HG03108 (cell line): ENCODE results near the gene ERCC3.
"Not testable (repeated sequence)": the region's sequence is repeated elsewhere in the genome, so short reads cannot be mapped to it uniquely, and the experiment has no call there.

ENCODE experiments used
- ATAC-seq: cut with Tn5 transposase; IDR thresholded peaks from one replicate; pipeline ENCODE4 v1.9.1; 2021; ENCODE audit warnings: moderate library complexity; ENCODE audit not compliant: unreplicated experiment

Gene ERCC3

GRCh38 chr2:127226520-127227263, 67.3 kb downstream of the ERCC3 start:
- ATAC-seq, result peak; percentile 85

DNA sequence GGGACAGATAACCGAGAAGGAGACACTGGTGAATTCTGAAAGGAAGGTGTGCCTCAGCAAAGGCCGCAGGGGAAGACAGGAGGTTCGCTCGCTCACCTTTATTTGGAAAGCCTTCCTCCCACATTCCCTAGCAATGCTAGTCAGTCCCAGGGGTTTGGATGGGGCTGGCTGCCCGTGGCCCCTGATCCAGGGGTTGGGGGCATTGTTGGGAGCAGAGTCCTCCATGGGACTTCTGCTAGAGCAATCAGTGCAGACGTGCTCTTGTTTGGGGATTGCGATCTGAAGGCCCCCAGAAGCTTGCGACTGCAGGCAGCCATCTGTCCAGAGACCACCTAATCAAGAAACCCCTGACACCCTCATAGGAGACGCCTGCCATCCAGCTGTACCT, 67.8 kb downstream of the ERCC3 start:
- ATAC-seq, result no peak

DNA sequence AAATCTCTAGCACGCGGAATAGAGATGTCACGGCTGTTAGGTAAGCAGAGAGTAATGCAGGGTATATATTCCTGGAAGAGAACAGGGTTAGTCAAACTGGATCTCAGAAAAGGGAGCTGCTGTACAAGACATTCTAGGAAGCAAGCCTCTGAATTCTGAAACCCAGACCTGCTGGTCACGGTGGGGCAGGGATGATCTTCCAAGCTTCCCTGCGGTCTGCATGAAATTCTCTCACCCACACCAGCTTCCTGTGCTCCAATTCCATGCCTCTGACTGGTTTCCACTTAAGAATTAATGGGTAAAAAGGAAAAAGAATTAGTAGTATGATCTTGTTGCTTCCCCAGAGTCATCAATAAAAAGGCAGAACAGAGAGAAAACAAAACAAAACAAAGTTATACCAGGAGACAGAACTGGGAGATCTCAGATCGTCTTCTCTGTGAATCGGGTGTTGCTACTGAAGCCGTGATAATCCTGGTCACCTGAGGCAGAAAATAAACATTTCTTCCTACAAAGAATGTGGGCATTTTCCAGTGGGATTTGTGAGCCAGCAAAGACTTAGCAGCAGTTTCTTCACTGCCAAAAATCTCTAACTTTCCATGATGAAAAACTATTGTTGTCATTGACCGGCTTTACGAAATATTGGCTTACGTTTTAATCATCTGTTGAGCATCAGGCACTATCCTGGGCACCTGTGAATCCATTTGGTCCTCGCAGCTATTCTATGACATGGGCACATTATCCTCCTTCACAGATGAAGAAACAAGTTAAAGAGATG, 68.6 kb downstream of the ERCC3 start:
- no peak for ATAC-seq

DNA sequence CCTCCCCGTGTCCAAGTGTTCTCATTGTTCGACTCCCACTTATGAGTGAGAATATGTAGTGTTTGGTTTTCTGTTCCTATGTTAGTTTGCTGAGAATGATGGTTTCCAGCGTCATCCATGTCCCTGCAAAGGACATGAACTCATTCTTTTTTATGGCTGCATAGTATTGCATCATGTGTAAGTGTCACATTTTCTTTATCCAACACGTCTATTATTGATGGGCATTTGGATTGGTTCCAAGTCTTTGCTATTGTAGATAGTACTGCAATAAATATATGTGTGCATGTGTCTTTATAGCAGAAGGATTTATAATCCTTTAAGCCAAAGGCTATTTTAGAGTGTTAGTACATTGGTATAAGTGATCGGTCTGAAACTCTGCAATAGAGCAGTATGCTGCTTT, 69.8 kb downstream of the ERCC3 start:
- not testable (repeated sequence) for ATAC-seq

DNA sequence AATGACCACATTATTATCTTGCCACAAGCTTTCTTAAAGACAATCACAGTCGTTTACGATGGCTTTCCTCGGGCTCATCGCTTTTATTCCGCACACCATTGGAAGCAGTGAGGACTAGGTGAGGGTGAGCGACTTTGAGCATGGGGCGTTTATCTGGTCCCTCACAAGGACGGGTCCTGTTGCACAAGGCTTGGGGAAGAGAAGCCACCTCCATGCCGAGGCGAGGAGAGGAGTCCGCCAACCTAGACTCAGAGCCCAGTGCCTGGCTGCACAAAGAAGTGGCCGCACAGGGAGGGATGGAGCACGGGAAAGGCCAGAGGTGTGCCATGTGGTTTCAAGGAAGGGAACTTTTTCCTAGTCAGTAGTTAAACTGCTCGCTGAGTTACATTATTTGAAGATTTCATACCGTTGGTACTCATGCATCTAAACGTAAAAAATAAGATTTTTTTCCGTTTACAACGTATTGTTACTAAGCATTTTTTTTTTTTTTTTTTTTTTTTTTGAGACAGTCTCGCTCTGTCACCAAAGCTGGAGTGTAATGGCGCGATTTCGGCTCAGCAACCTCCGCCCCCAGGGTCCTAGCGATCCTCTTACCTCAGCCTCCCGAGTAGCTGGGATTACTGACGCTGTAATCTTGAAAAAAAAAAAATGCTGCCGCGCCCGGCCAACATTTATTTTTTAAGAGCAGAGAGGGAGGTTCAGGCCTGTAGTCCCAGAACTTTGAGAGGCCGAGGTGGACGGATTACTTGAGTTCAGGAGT, 73.0 kb downstream of the ERCC3 start:
- ATAC-seq, result no peak

- ATAC-seq, result no peak
Measured at GRCh38 chr2:127220102-127220767, 73.7 kb downstream of the ERCC3 start, which contains the start of gene CYP27C1. Gene CYP27C1 (minus strand): TSS chr2:127220299. CDS start chr2:127220270, 29 bp downstream.

DNA sequence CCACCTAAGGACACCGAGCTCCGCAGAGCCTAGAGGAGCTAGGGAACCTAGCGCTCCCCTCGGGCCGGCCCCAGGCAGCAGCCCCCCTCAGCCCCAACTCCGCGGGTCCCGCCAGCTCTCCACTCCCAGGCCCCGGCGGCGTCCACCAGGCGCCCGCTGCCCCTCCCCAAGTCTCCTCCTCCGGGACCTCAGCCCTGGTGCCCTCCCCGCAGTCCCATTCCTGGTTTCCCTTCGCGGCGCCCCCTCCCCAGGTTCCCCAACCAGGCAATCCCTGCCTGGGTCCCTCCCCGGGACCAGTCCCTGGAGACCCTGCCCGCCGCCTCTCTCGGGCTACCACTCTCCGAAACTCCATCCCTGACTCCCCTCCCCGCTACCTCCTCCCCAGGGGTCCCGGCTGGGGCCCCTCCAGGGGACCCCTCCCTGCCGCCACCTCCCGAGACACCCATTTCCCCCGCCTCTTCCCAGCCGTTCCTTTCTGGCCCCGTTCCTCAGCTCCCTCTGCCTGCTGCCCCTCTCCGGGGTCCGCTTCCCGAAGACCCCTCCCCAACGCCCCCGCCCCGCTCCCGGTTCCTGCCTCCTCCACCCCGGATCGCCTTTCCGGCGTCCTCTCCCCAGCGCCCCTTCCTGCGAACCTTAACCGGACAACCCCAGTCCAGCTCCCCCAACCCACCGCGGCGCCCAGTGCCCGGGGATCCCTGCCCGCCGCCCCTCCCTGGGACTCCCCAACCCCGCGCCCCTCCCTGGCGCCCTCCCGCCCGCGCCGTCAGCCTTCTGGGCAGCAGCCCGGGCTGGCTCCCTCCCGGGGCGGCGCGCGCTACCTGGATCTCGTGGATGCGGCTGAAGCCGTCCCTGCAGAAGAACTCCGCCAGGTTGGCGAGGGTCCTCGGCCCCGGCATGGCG, 74.5 kb downstream of the ERCC3 start:
- no peak for ATAC-seq

GRCh38 chr2:127218812-127219170, 75.2 kb downstream of the ERCC3 start:
- ATAC-seq, result no peak

GRCh38 chr2:127217470-127218325, 76.2 kb downstream of the ERCC3 start:
- no peak for ATAC-seq

DNA sequence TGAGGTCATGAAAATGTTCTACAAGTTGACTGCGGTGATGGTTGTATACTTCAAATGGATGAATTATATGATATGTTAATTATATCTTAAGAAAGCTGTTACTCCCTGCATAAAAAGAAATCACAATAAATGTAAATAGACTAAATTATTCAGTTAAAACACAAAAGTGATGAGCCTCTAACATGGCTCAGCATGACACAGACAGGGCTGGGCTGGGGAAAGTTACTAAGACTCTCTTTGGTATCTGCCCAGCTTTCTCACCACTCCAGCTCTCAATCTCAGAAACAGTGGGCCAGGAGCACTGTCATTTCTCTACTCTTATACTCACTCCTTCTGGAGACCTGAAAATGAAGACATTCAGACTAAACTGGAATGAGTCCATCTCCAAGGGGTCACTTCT, 77.4 kb downstream of the ERCC3 start:
- no peak for ATAC-seq

GRCh38 chr2:127216095-127216494, 77.8 kb downstream of the ERCC3 start:
- ATAC-seq, result no peak

GRCh38 chr2:127214201-127214600, 79.7 kb downstream of the ERCC3 start:
- not testable (repeated sequence) for ATAC-seq

- no peak for ATAC-seq
Measured at GRCh38 chr2:127208313-127208712, 85.6 kb downstream of the ERCC3 start.
